SH-SY5Y (cell line): ENCODE data around the gene MEX3C.

ENCODE experiments used
- GATA2 ChIP-seq: IDR thresholded peaks from 2 replicates; pipeline ENCODE4 v1.6.1; 2011; ENCODE audit warnings: mild to moderate bottlenecking, low read depth, low read length
- GATA3 ChIP-seq: IDR thresholded peaks from 2 replicates; pipeline ENCODE4 v1.6.1; 2011; ENCODE audit warnings: low read depth, mild to moderate bottlenecking, low read length, moderate library complexity

- TF ChIP-seq GATA2 (no peak), GATA3 (no peak)
Observed at GRCh38 chr18:51185075-51185474, 12.4 kb downstream of the MEX3C start.
